OCI-LY3 (cell line): Measurements from ENCODE around the gene HLA-DMB.

ENCODE experiments used
- H2AFZ ChIP-seq: fragments of 200-600, 300-600 bp; shearing (Covaris generic); 2 replicates; pipeline ENCODE4 v1.6.0; 2014; ENCODE audit warnings: antibody characterized with exemption, low read depth, low read length
- H3K27ac ChIP-seq: fragments of 200-600, 300-600 bp; sonication (generic); 2 replicates; pipeline ENCODE4 v1.5.1; 2014; ENCODE audit warnings: mild to moderate bottlenecking, low read length, moderate library complexity, mixed read lengths
- H3K27me3 ChIP-seq: fragments of 200-600, 300-600 bp; sonication (generic); 2 replicates; pipeline ENCODE4 v1.6.1; 2014; ENCODE audit warnings: low read depth, low read length, mixed read lengths
- H3K36me3 ChIP-seq: fragments of 200-600, 300-600 bp; sonication (generic); replicated peaks from 2 replicates; pipeline ENCODE3; 2014; ENCODE audit warnings: low read depth, low read length, mixed read lengths
- H3K4me1 ChIP-seq: fragments of 300-600, 200-600 bp; sonication (generic); 2 replicates; pipeline ENCODE4 v1.6.1; 2014; ENCODE audit warnings: low read length, mixed read lengths
- H3K4me2 ChIP-seq: fragments of 200-600, 300-600 bp; sonication (generic); 2 replicates; pipeline ENCODE4 v1.6.1; 2014; ENCODE audit warnings: low read length, mixed read lengths
- H3K4me3 ChIP-seq: fragments of 300-600, 200-600 bp; sonication (generic); 2 replicates; pipeline ENCODE4 v1.5.1; 2014; ENCODE audit warnings: antibody characterized with exemption, mild to moderate bottlenecking, low read length, moderate library complexity
- H3K79me2 ChIP-seq: fragments of 300-600, 200-600 bp; shearing (Covaris generic); 2 replicates; pipeline ENCODE4 v1.6.1; 2014; ENCODE audit warnings: mild to moderate bottlenecking, low read length, mixed read lengths
- H3K9ac ChIP-seq: fragments of 300-600, 200-600 bp; shearing (Covaris generic); 2 replicates; pipeline ENCODE4 v1.6.0; 2014; ENCODE audit warnings: mild to moderate bottlenecking, low read length, moderate library complexity
- H3K9me3 ChIP-seq: fragments of 200-600, 300-600 bp; shearing (Covaris generic); 2 replicates; pipeline ENCODE4 v1.6.1; 2014; ENCODE audit warnings: low read length, mixed read lengths; ENCODE audit not compliant: insufficient read depth
- H4K20me1 ChIP-seq: fragments of 200-600, 300-600 bp; sonication (generic); 2 replicates; pipeline ENCODE4 v1.6.1; 2016; ENCODE audit warnings: low read length, mixed read lengths; ENCODE audit not compliant: insufficient read depth
- EZH2phosphoT487 ChIP-seq: fragments of 200-600 bp; shearing (Covaris generic); IDR thresholded peaks from 2 replicates; pipeline ENCODE4 v1.6.1; 2018; ENCODE audit warnings: antibody characterized with exemption, mixed run types, low read depth
- TF ChIP-seq, protein P1 (sequence below): fragments of 200-600, 300-600 bp; sonication (generic); IDR thresholded peaks from 2 replicates; pipeline ENCODE4 v1.5.1; 2014; ENCODE audit warnings: antibody characterized with exemption, low read length, low read depth

Gene HLA-DMB

DNA sequence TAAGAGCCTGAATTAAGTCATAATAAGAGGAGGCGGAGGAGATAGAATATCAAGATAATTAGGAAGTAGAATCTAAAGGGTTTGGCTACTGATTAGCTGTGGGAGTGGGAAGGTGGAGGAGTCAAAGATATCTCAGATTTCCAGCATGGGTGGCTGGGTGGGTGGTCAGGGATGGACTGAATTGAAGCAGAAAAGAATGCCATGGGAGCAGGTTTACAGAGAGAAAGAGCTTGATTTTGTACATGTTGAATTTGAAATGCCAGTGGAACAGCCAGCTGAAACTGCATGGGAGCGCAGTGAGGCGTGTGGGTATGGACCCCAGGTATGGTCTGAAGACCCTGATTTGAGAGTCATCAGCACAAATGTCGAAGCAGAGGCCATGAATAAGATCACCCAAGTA lies 13.4 kb upstream of the HLA-DMB start:
- TF ChIP-seq, protein P1, sequence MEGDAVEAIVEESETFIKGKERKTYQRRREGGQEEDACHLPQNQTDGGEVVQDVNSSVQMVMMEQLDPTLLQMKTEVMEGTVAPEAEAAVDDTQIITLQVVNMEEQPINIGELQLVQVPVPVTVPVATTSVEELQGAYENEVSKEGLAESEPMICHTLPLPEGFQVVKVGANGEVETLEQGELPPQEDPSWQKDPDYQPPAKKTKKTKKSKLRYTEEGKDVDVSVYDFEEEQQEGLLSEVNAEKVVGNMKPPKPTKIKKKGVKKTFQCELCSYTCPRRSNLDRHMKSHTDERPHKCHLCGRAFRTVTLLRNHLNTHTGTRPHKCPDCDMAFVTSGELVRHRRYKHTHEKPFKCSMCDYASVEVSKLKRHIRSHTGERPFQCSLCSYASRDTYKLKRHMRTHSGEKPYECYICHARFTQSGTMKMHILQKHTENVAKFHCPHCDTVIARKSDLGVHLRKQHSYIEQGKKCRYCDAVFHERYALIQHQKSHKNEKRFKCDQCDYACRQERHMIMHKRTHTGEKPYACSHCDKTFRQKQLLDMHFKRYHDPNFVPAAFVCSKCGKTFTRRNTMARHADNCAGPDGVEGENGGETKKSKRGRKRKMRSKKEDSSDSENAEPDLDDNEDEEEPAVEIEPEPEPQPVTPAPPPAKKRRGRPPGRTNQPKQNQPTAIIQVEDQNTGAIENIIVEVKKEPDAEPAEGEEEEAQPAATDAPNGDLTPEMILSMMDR: no peak
- TF ChIP-seq EZH2phosphoT487: no peak
- peak overlapping the region; percentile 16; the same call in 1 of the 2 replicates for H3K4me2 ChIP-seq

GRCh38 chr6:32953775-32954174 lies 12.9 kb upstream of the HLA-DMB start:
- Histone ChIP-seq H3K27me3 (no peaks in the 10 kb centered on the region), H3K36me3 (peaks cover 19% of the 10 kb centered on the region), H3K9me3 (no peaks in the 10 kb centered on the region), H2AFZ (no peak overlapping the region), H3K79me2 (peaks cover 60% of the 10 kb centered on the region), H3K4me1 (peaks cover 56% of the 10 kb centered on the region), H3K4me2 (peak overlapping the region; percentile 54; the same call in 1 of the 2 replicates), H3K27ac (peak overlapping the region; percentile 88), H4K20me1 (0 out of 2 replicates have a peak, but pooled peaks cover 2% of the 10 kb centered on the region), H3K9ac (no peak overlapping the region), H3K4me3 (no peak overlapping the region)
- TF ChIP-seq EZH2phosphoT487: no peak
- TF ChIP-seq, protein P1: no peak

More for the DNA sequence above, 13.4 kb upstream of the HLA-DMB start:
- Histone ChIP-seq H3K36me3 (peaks cover 14% of the 10 kb centered on the region), H4K20me1 (0 out of 2 replicates have a peak, but pooled peaks cover 2% of the 10 kb centered on the region), H2AFZ (no peak overlapping the region), H3K4me1 (peaks cover 51% of the 10 kb centered on the region), H3K27me3 (no peaks in the 10 kb centered on the region), H3K79me2 (peaks cover 59% of the 10 kb centered on the region), H3K27ac (peak overlapping the region; percentile 18; the same call in 1 of the 2 replicates), H3K4me3 (no peak overlapping the region), H3K9ac (no peak overlapping the region), H3K9me3 (no peaks in the 10 kb centered on the region)

DNA sequence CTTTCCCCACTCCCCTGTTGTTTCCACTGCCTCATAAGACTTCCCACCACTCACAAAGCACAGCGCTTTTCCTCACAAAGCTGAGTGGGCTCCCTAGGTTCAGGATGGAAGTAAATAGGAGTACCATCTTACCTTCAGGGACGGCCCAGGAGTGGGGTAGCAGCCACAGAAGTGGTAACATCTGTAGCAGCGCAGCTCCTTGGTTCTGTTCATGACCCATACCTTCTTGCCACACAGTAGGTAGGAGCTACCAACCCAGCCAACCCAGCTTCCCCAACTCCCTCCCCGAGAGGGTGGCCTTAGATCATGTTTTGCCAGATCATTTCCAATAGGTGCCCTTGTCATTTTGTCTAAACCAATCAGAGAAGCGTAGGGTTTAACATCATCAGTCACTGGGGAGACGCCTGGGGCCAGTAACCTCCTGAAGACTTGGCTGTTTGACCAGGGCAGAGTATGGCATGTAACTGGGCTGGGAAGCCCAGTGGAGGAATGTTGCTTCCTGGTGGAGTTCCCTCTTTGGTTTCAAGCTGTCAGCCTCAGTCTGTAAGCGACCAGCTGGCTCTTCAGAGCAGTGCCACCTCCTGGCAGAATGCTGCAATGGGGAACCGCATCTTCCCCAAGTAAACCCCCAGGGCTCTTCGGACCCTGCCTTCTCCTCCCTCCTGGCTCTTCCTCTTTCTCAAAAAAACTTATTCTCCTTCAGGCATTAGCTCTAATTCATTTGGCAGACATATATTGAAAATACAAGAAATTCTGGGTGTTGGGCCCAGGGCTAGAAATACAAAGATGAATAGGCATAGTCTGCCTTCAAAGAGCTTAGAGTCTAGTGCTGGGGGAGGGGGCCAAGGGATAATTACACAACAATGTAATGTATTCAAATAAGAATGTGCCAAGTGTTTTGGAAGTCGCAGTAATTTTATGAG lies 12.2 kb upstream of the HLA-DMB start, which contains the start of gene HLA-DMA:
Gene HLA-DMA, minus strand, starts transcription at position 281 of the 923 bp plus-strand sequence. Its CDS starts 61 bp downstream, at position 220.
- Histone ChIP-seq H3K4me1 (peaks cover 63% of the 10 kb centered on the region), H3K79me2 (peaks cover 56% of the 10 kb centered on the region), H3K27me3 (no peaks in the 10 kb centered on the region), H2AFZ (no peak within 1 kb of the TSS), H3K9me3 (no peaks in the 10 kb centered on the region), H3K4me2 (peak within 1 kb of the TSS; percentile 92), H3K36me3 (peaks cover 16% of the 10 kb centered on the region), H4K20me1 (0 out of 2 replicates have a peak, but pooled peaks cover 8% of the 10 kb centered on the region), H3K9ac (peak within 1 kb of the TSS; percentile 90), H3K27ac (peak within 1 kb of the TSS; percentile 88), H3K4me3 (peak within 1 kb of the TSS; percentile 97)
- TF ChIP-seq, protein P1: peak; percentile 61
- no peak for TF ChIP-seq EZH2phosphoT487

GRCh38 chr6:32950449-32950848 lies 9.6 kb upstream of the HLA-DMB start:
- Histone ChIP-seq H4K20me1 (0 out of 2 replicates have a peak, but pooled peaks cover 9% of the 10 kb centered on the region), H3K36me3 (peaks cover 24% of the 10 kb centered on the region), H3K27me3 (no peaks in the 10 kb centered on the region), H3K4me2 (no peak overlapping the region), H2AFZ (no peak overlapping the region), H3K9me3 (peaks cover 3% of the 10 kb centered on the region; the same call in 1 of the 2 replicates), H3K9ac (no peak overlapping the region), H3K79me2 (peaks cover 64% of the 10 kb centered on the region), H3K27ac (no peak overlapping the region), H3K4me1 (peaks cover 77% of the 10 kb centered on the region), H3K4me3 (no peak overlapping the region)
- TF ChIP-seq EZH2phosphoT487: no peak
- TF ChIP-seq, protein P1: no peak
